ENCODE data around the gene DSG3.

The DSG3 gene, protein sequence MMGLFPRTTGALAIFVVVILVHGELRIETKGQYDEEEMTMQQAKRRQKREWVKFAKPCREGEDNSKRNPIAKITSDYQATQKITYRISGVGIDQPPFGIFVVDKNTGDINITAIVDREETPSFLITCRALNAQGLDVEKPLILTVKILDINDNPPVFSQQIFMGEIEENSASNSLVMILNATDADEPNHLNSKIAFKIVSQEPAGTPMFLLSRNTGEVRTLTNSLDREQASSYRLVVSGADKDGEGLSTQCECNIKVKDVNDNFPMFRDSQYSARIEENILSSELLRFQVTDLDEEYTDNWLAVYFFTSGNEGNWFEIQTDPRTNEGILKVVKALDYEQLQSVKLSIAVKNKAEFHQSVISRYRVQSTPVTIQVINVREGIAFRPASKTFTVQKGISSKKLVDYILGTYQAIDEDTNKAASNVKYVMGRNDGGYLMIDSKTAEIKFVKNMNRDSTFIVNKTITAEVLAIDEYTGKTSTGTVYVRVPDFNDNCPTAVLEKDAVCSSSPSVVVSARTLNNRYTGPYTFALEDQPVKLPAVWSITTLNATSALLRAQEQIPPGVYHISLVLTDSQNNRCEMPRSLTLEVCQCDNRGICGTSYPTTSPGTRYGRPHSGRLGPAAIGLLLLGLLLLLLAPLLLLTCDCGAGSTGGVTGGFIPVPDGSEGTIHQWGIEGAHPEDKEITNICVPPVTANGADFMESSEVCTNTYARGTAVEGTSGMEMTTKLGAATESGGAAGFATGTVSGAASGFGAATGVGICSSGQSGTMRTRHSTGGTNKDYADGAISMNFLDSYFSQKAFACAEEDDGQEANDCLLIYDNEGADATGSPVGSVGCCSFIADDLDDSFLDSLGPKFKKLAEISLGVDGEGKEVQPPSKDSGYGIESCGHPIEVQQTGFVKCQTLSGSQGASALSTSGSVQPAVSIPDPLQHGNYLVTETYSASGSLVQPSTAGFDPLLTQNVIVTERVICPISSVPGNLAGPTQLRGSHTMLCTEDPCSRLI

DNA sequence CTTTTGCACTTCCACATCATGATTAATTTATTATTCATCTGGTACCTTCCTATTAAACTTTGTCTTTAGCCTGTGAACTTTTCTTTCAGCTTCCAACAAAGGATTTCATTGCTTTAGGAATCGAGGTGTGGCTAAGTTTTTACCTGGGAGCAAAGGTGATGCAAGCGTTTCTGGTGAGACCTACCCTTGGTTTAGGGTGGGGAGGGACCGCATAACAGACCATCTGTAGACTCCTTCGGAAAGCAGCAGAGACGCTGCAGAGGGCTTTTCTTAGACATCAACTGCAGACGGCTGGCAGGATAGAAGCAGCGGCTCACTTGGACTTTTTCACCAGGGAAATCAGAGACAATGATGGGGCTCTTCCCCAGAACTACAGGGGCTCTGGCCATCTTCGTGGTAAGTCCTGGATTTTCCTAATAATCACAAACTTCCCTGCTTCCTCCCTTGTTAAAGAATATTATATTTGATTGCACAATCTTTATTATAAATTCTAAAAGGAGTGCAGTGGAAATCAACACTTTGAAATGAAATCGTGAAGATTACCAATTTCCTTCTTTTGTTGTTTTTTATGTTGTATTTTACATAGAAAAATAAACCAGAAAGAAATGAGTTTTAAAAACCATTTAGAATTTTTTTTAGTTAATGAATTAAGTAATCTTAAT lies at the start of gene DSG3:
DSG3 (plus strand) TSS at position 212 of the 662 bp plus-strand sequence; CDS start at position 349, 137 bp downstream.
- DNase-seq (ENCODE audit: low read depth in 2 of 2, low spot score in 1 of 2) = no peak

DNA sequence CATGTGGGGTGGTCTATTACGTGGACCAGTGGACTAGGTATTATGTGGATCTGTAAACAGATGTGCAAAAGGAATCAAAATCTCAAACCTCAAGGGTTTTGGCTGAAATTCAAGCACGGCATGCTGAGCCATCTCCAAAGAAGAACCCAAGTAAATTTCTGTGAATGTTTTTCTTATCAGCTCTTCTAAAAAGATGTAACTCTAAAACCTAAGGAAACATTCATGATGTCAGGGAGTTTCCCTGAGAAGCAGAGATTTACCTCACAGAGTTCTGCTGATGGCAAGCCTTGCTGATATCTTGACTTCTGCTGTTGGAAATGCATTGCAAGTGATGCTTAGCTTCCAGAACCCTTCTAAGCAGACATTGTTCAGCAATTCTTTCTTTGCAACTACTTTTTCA lies 49.4 kb upstream of the DSG3 start:
- DNase-seq (ENCODE audit: low read depth in 2 of 2, low spot score in 1 of 2) = no peak

DNA sequence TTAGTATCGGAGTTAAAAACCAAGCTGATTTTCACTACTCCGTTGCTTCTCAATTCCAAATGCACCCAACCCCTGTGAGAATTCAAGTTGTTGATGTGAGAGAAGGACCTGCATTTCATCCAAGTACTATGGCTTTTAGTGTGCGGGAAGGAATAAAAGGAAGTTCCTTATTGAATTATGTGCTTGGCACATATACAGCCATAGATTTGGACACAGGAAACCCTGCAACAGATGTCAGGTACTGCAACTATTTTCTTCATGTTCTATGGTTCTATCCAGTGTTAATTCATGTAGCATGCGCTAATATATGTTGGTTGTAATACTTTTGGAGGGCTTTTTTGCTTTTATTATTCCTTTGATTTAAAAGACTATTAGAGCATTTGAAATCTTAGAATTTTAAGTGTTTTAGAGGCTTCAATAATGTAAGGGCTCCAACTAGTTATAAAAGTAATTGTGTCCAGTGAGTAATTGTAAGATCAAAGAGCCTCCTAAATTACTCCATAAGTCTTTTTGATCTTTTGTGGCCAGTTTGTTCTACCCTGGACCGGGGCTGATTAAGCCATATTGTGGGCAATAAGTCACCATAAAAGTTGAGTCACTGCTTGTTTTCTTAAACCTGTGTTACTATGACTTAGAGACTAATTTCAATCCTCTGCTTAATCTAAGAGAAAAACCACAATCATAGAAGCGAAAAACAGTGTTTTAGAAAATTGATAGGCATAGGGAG lies 48.1 kb upstream of the DSG3 start:
- DNase-seq (ENCODE audit: low read depth in 2 of 2, low spot score in 1 of 2) = no peak

DNA sequence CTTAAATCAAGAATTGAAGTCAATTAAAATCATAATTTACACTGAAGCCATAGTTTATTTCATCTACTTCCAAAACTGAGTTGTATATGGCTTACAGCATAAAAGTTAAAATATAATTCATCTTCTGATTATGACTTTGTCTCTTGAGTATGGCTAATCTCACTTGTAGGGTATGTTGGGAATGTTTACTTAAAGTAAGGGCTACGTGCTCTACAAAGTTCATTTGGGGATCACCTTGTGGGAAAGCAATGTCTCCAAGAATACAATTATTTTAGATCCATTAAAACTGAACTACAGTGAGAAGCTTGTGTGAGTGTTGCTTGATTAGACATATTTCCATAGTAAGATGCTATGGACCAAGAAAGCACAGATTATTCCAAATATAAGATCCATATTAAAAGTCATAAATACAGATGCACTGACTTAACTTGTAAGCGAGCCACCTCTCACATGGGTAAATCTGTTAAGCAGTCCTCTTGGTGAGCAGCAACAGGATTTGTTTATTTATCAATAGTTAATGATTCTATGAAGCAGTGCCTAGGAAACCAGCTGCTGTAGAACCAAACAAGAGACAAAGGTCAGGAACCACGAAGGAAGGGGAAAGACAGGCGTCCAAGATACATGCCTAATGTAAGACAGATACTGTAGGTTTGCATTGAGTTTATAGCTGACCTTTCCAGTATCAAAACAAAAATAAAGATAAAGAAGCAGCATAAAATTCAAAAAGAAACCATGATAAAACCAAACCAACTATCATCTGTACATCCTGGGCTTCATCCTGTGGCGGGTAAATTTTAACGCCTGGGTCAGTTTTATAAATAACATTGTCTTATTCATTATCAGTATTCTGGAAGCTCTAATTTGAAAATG lies 46.1 kb upstream of the DSG3 start:
- no peak for DNase-seq (ENCODE audit: low read depth in 2 of 2, low spot score in 1 of 2)

DNA sequence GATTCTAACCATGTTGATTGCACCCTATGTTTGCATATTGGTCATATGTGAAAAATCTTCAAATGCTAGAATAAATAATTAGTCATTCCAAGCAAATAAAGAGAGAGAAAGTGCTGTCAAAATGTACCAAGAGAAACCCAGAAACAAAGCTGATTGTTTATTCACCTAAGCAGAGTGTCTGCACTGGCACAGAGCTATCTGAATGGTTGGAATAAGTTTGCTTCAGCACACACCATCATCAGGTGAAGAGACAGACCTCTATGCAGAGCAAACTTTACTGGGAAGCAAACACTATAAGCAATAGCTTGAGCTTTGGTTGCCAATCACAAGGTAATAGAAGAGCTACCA lies 45.5 kb upstream of the DSG3 start:
- no peak for DNase-seq (ENCODE audit: low read depth in 2 of 2, low spot score in 1 of 2)

DNA sequence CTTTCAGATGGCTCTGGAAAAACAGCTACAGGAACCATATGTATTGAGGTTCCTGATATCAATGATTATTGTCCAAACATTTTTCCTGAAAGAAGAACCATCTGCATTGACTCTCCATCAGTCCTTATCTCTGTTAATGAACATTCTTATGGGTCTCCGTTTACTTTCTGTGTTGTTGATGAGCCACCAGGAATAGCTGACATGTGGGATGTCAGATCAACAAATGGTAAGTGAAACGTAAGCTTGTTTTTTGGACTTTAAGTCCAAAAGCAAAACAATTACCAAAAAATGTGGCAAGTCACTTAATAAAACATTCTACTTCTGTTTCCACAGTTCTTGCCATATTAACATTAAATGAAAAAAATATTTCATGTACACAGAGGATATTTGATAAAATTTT lies 44.1 kb upstream of the DSG3 start:
- no peak for DNase-seq (ENCODE audit: low read depth in 2 of 2, low spot score in 1 of 2)

DNA sequence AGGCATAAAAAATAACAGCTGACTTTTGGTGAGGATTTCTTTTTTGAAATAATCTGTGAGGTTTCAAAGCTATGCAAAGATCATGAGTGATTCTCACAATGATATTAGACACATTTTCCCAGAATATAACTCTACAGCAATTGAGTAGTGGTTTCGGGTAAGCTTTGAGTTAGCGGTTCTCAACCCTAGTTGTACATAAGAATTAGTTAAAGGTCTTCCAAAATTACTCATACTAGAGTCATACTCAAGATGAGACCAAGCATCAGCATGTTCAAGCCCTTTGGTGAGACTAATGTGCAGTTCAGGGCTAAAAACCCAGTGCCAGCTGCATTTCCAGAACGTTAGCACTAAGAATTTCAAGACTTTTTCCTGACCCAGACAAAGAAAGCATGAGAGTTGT lies 39.9 kb upstream of the DSG3 start:
- no peak for DNase-seq (ENCODE audit: low read depth in 2 of 2, low spot score in 1 of 2)

DNA sequence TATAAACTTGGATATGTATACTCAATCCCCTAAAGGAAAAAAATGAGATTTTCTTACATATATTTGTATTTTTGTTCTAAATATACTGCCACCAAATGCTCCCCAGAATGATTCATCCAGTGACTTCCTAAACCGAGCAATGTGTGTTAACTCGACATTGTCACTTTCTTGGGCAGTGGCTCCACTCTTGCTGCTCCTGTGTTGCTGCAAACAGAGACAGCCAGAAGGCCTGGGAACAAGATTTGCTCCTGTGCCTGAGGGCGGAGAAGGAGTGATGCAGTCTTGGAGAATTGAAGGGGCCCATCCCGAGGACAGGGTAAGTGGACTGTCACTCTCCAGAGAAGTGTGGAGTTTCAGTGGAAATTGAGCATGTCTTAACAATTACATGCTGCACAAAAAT lies 38.3 kb upstream of the DSG3 start:
- DNase-seq (ENCODE audit: low read depth in 2 of 2, low spot score in 1 of 2) = no peak

DNA sequence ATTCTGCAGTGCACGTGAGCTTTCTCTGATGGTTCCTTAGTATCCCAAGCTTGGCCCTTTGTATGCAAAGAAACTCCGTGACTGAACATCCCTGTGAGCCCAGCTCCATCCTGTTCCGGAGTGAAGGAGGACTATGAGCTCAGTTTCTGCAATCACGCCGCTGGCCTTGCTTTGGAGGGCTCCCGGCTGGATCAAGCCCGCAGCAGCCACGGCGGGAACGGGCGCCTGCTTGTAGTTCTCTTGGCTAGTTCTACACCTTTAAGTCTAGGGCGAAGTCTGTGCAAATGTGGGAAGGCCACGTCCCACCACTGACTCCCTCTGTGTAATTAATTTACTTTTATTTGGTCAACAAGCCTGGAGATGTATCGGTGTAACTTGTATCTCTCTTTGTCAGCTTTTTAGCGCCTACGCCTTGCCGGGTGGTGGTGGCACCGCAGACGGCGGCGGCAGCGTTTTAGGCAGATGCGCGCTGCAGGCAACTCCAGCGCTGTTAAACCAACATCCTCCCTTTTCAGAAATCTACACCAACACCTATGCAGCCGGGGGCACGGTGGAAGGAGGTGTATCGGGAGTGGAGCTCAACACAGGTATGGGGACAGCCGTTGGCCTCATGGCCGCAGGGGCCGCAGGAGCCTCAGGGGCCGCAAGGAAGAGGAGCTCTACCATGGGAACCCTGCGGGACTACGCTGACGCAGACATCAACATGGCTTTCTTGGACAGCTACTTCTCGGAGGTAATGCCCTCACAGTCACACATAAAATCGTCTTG lies 36.6 kb upstream of the DSG3 start:
- DNase-seq (ENCODE audit: low read depth in 2 of 2, low spot score in 1 of 2) = no peak

DNA sequence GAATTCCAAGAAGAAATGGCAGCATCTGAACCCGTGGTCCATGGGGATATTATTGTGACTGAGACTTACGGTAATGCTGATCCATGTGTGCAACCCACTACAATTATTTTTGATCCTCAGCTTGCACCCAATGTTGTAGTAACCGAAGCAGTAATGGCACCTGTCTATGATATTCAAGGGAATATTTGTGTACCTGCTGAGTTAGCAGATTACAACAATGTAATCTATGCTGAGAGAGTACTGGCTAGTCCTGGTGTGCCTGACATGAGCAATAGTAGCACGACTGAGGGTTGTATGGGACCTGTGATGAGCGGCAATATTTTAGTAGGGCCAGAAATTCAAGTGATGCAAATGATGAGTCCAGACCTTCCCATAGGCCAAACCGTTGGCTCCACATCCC lies 34.4 kb upstream of the DSG3 start:
- no peak for DNase-seq (ENCODE audit: low read depth in 2 of 2, low spot score in 1 of 2)

DNA sequence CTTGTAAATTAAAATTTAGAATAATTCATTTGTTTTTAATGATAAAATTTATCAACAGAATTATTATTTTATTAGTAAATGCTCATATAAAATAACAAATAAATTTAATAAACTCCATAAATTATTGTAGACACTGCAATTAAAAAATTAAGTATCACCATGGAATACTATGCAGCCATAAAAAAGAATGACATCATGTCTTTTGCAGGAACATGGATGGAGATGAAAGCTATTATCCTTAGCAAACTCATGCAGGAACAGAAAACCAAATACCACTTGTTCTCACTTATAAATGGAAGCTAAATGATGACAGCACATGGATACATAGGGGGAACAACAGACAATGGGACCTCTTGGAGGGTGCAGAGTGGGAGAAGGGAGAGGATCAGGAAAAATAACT lies 29.7 kb upstream of the DSG3 start:
- no peak for DNase-seq (ENCODE audit: low read depth in 2 of 2, low spot score in 1 of 2)

DNA sequence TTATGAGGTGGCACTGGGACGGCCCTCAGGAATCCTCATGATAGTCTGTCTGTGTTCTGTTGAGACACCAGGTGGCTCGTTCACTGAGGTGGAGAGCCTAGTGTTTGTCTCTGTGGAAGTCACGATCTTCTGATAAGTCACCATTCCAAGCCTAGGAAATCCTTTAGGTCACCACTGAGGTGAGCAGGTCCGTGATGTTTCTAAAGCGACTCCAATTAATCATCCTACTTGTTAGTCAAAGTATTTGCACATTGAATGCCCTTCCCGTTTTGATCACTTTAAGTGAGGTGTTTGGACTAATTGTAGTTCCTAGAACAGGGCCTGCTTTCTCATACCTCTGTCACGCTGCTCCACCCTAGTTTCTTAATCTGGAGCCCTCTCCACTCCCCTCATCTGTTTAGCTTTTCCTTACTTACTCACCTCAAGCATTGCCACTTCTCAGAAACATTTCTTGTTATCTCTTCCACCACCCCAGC lies 28.0 kb upstream of the DSG3 start:
- DNase-seq (ENCODE audit: low read depth in 2 of 2, low spot score in 1 of 2) = no peak

DNA sequence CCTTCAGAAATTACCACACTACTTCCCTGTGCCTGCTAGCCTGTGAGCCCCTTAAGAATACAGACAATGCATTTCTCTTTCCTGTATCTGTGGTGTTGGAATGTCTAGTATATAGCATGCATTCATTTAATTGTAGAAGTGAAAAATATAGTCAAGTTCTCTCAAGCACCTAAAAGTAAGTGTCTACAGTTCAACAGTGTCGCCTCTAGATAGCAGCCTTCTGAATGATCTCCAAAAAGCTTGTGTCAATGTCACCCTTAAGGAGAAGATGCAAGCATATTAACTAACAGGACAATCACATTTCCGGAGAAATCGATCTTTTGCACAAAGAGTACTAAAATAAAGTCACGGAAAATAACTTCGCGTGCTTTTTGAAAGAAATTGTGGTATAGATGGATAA lies 27.5 kb upstream of the DSG3 start:
- no peak for DNase-seq (ENCODE audit: low read depth in 2 of 2, low spot score in 1 of 2)

DNA sequence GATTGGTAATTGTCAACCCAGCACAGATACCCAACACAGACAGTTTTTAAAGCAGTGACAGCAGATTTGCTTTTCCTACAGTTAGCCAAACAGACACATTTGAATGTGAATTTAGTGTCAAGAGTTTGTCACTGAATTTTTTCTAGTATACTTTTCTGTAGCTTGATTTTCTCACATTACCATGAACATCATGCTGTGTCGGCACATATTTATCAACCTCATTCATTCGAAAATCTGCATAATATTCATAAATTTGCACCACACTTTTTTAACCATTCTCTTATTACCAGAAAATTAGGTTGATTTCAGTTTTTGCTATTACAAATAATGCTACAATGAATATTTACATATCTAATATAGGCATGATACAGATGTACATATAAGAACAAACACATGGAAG lies 27.0 kb upstream of the DSG3 start:
- no peak for DNase-seq (ENCODE audit: low read depth in 2 of 2, low spot score in 1 of 2)

DNA sequence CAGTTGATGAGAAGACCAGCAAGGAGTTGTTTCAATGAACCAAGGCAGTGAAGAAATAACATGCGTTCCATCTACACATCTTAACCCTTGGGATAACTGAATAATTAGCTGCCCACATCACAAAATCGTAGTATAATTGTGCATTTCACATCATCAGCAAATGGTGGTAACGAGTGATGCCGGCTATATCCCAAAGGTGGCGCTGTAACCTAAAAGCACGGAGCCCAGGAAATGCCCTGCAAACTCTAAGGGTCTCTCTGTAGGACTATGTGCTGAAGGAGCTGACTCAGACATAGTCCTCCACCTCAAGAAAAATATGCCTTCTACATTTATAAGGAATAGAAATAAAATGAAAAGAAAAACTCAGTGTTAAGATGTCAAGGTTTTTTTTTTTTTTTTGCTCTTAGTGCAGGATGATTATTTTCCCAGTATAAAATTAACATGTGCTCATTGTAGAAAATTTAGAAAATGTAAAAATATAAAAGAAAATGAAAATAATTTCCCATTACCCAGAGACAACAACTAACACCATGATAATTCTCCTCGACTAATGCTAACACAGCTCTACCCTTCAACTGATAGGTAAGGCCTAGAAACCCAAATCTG lies 23.1 kb upstream of the DSG3 start:
- no peak for DNase-seq (ENCODE audit: low read depth in 2 of 2, low spot score in 1 of 2)

DNA sequence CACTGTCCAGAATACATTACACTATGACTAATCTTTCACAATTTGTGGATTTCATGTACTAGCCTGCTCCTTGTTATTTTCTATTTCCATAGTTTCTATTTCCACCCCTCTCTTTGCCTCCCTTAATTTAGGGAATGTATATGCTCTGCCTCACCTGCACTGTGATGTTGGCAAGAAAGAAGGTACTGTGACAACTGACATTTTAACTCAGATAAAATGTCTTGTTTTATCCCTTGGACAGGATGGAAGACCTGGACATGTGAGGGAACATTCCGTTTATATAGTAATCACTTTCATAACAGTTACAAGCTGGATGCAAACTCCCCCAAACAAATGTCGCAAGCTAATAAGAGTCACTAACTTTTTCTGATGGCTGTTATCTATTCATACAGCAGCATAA lies 21.5 kb upstream of the DSG3 start:
- DNase-seq (ENCODE audit: low read depth in 2 of 2, low spot score in 1 of 2) = no peak

DNA sequence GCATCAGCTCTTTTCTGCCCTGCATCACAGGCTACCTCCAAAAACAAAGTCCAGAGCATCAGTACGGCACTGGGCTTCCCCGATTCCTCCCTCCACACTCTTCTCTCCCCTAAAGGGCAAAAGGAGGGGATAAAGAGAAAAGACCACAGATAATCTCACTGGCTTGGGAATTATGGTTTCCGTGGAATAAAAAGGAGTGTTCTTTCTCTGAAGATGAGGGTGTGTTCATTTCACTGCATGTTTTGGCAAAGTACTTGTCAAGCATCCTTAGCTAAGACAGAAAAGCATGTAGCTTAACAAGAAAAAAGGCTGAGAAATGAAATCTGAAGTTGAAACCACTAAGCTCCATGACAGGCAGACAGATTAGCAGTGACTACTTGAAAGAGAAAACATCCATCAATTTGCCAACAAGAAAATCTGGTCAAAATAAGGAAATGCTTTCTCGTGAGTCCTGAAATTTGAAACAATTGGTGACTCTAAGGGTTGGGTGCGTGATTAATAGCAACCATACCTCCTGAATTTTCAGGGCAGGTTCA lies 20.6 kb upstream of the DSG3 start:
- no peak for DNase-seq (ENCODE audit: low read depth in 2 of 2, low spot score in 1 of 2)

DNA sequence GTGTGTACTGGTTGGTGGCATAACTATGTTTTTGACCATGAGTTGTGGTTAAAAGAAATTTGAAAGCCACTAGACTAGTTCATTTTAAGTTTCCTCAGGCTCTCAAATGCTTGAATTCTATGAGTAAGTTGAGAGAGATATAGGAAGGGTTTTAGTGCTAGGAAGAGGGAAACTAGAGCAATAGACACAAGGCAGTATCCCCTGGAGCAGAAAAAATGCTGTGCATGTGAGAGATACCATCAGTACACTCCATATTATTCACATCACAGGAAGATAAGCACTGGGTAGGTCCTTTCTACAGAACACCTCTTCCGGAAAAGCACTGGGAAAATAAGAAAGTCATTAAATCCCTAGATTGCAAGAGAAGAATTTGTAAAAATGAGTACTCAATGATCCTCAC lies 19.3 kb upstream of the DSG3 start:
- DNase-seq (ENCODE audit: low read depth in 2 of 2, low spot score in 1 of 2) = no peak

DNA sequence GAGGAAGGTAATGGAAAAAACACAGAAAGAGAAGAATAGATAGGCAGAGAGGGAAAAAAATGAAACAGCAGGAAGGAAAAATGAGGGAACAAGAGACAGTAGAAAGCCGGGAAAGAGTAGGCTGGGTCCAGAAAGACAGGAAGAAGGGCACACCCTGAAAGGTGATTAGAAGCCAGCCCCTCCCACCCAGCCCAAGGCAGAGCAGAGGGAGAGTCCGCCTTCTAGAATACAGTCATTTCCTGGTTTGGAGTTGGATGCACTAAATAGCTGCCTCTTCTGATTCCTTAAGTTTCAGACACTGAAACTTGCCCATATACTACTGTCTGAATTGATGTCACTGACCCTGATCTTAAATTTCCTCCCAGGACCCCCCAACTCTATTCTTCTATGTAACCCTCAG lies 17.9 kb upstream of the DSG3 start:
- no peak for DNase-seq (ENCODE audit: low read depth in 2 of 2, low spot score in 1 of 2)
